PFSK-1 (cell line): ENCODE results near the gene MSANTD2.

Experiments used
- POLR2AphosphoS5 ChIP-seq: IDR thresholded peaks from 2 replicates; pipeline ENCODE4 v1.6.1; 2012; ENCODE audit warnings: low read depth, mild to moderate bottlenecking, control low read depth, low read length, moderate library complexity
- SIN3A ChIP-seq: IDR thresholded peaks from 2 replicates; pipeline ENCODE4 v1.6.1; 2012; ENCODE audit warnings: mild to moderate bottlenecking, low read length, moderate library complexity, borderline replicate concordance; ENCODE audit not compliant: insufficient read depth
- TF ChIP-seq, protein P1 (sequence below), 2 experiments: IDR thresholded peaks; 2 replicates each; pipeline versions ENCODE4 v1.6.1 to v1.8.0; 2011 to 2012; ENCODE audit warnings: low read depth in 2 of 2, low read length in 2 of 2, control low read depth in 1 of 2, inconsistent platforms in 1 of 2, mild to moderate bottlenecking in 1 of 2, moderate library complexity in 1 of 2; ENCODE audit not compliant: insufficient read depth in 1 of 2

GRCh38 chr11:124843616-124843910, 43.4 kb upstream of the MSANTD2 start:
- TF ChIP-seq POLR2AphosphoS5 (no peak), SIN3A (no peak)
- TF ChIP-seq, protein P1, sequence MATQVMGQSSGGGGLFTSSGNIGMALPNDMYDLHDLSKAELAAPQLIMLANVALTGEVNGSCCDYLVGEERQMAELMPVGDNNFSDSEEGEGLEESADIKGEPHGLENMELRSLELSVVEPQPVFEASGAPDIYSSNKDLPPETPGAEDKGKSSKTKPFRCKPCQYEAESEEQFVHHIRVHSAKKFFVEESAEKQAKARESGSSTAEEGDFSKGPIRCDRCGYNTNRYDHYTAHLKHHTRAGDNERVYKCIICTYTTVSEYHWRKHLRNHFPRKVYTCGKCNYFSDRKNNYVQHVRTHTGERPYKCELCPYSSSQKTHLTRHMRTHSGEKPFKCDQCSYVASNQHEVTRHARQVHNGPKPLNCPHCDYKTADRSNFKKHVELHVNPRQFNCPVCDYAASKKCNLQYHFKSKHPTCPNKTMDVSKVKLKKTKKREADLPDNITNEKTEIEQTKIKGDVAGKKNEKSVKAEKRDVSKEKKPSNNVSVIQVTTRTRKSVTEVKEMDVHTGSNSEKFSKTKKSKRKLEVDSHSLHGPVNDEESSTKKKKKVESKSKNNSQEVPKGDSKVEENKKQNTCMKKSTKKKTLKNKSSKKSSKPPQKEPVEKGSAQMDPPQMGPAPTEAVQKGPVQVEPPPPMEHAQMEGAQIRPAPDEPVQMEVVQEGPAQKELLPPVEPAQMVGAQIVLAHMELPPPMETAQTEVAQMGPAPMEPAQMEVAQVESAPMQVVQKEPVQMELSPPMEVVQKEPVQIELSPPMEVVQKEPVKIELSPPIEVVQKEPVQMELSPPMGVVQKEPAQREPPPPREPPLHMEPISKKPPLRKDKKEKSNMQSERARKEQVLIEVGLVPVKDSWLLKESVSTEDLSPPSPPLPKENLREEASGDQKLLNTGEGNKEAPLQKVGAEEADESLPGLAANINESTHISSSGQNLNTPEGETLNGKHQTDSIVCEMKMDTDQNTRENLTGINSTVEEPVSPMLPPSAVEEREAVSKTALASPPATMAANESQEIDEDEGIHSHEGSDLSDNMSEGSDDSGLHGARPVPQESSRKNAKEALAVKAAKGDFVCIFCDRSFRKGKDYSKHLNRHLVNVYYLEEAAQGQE (IDR thresholded peaks at IDR 0.05; ENCODE audit: insufficient read depth in 1 of 2, low read depth in 2 of 2, low read length in 2 of 2), result no peak
